Measurements from ENCODE around the gene VPS37D.

VPS37D gene

GRCh38 chr7:73701357-73701995 is 33.8 kb downstream of the VPS37D start:
- peaks cover 4 to 66% of the 10 kb centered on the region in 2 experiments; a peak in 2 of 3 replicates for H3K36me3 ChIP-seq (ENCODE audit: control insufficient read depth in 2 of 2, insufficient read depth in 1 of 2, low read length in 2 of 2)
- POLR2A ChIA-PET: interaction anchor here (0.6 to 1.6 kb wide), 2 partner anchors 16 to 95 kb away, joined by 4 read pairs; no protein-coding TSS in a partner anchor

GRCh38 chr7:73702226-73702625 is 34.6 kb downstream of the VPS37D start:
- ChIA-PET CTCF (interaction anchor here (1.3 to 2.4 kb wide), 5 partner anchors 24 to 95 kb away, joined by 4 to 12 read pairs (median 6); no protein-coding TSS in a partner anchor), POLR2A (interaction anchor here (0.7 to 1.0 kb wide), 2 partner anchors 13 to 14 kb away, joined by 3 to 4 read pairs; no protein-coding TSS in a partner anchor)
- Histone ChIP-seq H3K9me3 (ENCODE audit: control insufficient read depth, insufficient read depth, low read depth, low read length) (no peaks in the 10 kb centered on the region), H3K4me3 (ENCODE audit: low read depth, low read length) (no peak overlapping the region), H3K4me1 (ENCODE audit: control insufficient read depth, insufficient read depth, low read length) (no peaks in the 10 kb centered on the region), H3K36me3 (ENCODE audit: control insufficient read depth in 2 of 2, insufficient read depth in 1 of 2, low read length in 2 of 2) (peaks cover 0 to 59% of the 10 kb centered on the region in 2 experiments; a peak in 2 of 3 replicates), H3K27ac (ENCODE audit: extremely low read depth, low read depth, low read length) (no peak overlapping the region)
- no peak for TF ChIP-seq ZNF548 (tag by site-specific recombination; IDR thresholded peaks at IDR 0.05)
- no peak for TF ChIP-seq ZNF600 (tag by site-specific recombination; IDR thresholded peaks at IDR 0.05)
- TF ChIP-seq ZNF354C (tag by site-specific recombination; IDR thresholded peaks at IDR 0.05; ENCODE audit: borderline replicate concordance, low read depth): no peak
- TF ChIP-seq ZNF184 (tag by site-specific recombination; IDR thresholded peaks at IDR 0.05): no peak
- TF ChIP-seq PRDM4 (tag by site-specific recombination; IDR thresholded peaks at IDR 0.05): 0 out of 2 replicates have a peak, but pooled peaks have one; percentile 20
- TF ChIP-seq FEZF1 (tag by site-specific recombination; IDR thresholded peaks at IDR 0.05): no peak
- no peak for TF ChIP-seq ZIC2 (tag by site-specific recombination; IDR thresholded peaks at IDR 0.05)
- TF ChIP-seq MEIS1 (CRISPR knock-in tag; IDR thresholded peaks at IDR 0.05; ENCODE audit: borderline replicate concordance): no peak
- no peak for TF ChIP-seq GFI1B (tag by site-specific recombination; IDR thresholded peaks at IDR 0.05)

More at GRCh38 chr7:73701357-73701995, 33.8 kb downstream of the VPS37D start:
- TF ChIP-seq HIC1 (tag by site-specific recombination; IDR thresholded peaks at IDR 0.05): no peak
- TF ChIP-seq OVOL3 (tag by site-specific recombination; IDR thresholded peaks at IDR 0.05): no peak
- peak; percentile 63; the same call in 1 of the 2 replicates for TF ChIP-seq SCRT1 (tag by site-specific recombination; IDR thresholded peaks at IDR 0.05; ENCODE audit: borderline replicate concordance)
- TF ChIP-seq ZNF426 (tag by site-specific recombination; IDR thresholded peaks at IDR 0.05): no peak
- TF ChIP-seq ZNF10 (tag by site-specific recombination; IDR thresholded peaks at IDR 0.05): 0 out of 2 replicates have a peak, but pooled peaks have one; percentile 32
- TF ChIP-seq CTCF (tag by site-specific recombination; IDR thresholded peaks at IDR 0.05): peak; percentile 71
- no peak for TF ChIP-seq ZNF843 (tag by site-specific recombination; IDR thresholded peaks at IDR 0.05)
- peak; percentile 96 for TF ChIP-seq ZNF121 (tag by site-specific recombination; IDR thresholded peaks at IDR 0.05)
- Histone ChIP-seq H3K27ac (ENCODE audit: extremely low read depth, low read depth, low read length) (no peak overlapping the region), H3K9me3 (ENCODE audit: control insufficient read depth, insufficient read depth, low read depth, low read length) (no peaks in the 10 kb centered on the region), H3K4me3 (ENCODE audit: low read depth, low read length) (no peak overlapping the region), H3K4me1 (ENCODE audit: control insufficient read depth, insufficient read depth, low read length) (no peaks in the 10 kb centered on the region)
- CTCF ChIA-PET: interaction anchor here (0.7 to 2.4 kb wide), 10 partner anchors 9 to 95 kb away, joined by 3 to 12 read pairs (median 4); no protein-coding TSS in a partner anchor

Data from HEK293 (cell line).